NCI-H2196 treated with DMSO at 0.1 percent for 48 hours (cell line): ENCODE results near the gene FFAR1.
A peak's percentile ranks its signal among the peaks of the same experiment; 100 is the strongest.

Experiments used
- DNase-seq: peaks from one replicate; lab custom pipeline; 2025; ENCODE audit not compliant: unreplicated experiment; lab: John Stamatoyannopoulos, UW

Gene FFAR1, protein sequence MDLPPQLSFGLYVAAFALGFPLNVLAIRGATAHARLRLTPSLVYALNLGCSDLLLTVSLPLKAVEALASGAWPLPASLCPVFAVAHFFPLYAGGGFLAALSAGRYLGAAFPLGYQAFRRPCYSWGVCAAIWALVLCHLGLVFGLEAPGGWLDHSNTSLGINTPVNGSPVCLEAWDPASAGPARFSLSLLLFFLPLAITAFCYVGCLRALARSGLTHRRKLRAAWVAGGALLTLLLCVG (N-terminal part only)

DNA sequence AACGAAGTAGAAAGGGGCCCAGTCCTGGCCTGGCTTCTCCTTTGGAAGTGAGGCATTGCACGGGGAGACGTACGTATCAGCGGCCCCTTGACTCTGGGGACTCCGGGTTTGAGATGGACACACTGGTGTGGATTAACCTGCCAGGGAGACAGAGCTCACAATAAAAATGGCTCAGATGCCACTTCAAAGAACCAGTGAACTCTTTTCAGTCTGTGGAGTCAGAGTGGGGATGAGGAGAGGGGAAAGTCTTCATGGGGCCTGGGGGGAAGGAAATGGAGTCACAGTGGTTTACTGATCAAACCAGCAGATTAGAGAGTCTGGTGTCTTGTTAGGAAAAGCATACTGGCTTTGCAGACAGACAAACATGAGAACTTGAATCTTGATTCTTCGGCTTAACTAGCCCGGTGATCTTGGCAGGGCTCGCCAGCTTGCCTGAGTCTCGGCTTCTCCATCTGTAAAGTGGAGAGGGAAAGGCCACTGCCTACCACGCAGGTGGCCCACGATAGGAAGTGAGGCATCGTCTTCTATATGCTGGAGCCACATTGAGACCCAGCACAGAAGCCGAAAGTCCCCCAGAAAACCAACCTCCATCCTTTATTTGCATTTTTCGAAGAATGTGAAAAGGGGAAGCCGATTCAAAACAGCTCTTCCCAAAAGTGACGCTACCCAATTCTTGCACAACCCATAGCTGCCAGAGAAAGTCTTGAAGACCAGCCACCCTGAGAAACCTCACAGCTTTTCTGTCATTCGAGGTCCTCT, at the start of gene FFAR1:
Gene FFAR1, plus strand, starts transcription at position 732 of the 759 bp plus-strand sequence. CDS start 3,650 bp downstream, outside the sequence.
- DNase-seq: no peak

DNA sequence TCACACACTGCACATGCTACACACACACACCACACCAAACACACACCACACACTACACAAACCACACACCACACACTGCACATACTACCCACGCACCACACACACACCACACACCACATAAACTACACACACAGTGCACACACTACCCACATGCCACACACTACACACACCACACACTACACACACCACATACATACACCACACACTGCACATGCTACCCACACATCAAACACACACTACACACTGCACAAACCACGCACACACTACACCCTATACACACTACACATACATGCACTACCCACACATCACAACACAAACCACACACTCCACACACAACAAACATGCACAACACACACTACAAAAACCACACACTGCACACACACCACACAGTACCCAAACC, 49.8 kb upstream of the FFAR1 start:
- DNase-seq: no peak

DNA sequence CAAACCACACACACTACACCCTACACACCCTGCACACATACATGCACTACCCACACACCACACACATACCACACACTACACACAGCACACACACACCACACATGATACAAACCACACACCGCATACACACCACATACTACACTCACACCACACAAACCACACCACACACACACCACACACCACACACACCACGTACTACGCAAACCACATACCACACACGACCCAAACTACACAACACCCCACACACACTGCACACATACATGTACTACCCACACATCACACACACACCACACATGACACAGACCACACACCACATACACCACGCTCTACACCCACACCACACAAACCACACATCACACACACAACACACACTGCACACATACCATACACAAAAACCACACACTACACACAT, 49.1 kb upstream of the FFAR1 start:
- DNase-seq: no peak

DNA sequence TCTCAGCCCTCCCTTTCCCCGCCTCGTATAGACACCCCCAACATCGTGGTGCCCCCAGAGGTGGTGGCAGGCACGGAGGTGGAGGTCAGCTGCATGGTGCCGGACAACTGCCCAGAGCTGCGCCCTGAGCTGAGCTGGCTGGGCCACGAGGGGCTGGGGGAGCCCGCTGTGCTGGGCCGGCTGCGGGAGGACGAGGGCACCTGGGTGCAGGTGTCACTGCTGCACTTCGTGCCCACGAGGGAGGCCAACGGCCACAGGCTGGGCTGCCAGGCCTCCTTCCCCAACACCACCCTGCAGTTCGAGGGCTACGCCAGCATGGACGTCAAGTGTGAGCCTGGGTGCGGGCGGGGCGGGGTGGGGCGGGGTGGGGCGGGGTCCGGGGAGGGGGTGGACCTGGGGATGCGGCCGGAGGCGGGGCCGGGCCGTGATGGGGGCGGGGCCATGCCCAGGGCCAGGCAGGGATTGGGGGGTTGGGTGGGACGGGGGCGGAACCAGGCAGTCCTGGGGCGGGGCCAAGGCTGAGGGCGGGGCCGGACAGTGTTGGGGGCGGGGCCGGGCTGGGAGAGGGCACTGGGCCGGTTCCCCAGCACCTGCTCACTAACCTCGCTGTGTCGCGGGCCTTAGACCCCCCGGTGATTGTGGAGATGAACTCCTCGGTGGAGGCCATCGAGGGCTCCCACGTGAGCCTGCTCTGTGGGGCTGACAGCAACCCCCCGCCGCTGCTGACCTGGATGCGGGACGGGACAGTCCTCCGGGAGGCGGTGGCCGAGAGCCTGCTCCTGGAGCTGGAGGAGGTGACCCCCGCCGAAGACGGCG, 48.0 kb upstream of the FFAR1 start:
- DNase-seq: peak; percentile 28

DNA sequence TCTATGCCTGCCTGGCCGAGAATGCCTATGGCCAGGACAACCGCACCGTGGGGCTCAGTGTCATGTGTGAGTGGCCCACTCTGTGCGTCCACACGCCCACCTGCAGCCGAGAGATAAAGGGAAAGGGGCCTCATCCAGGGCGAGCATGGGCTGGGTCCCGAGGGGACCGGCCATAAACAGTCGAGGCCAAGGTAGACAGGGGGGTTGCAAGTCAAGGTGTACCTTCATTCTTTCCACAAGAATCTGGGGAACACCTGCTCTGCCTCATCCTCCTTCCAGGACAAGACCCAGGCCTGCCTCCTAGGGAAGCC, 47.4 kb upstream of the FFAR1 start:
- DNase-seq: no peak

DNA sequence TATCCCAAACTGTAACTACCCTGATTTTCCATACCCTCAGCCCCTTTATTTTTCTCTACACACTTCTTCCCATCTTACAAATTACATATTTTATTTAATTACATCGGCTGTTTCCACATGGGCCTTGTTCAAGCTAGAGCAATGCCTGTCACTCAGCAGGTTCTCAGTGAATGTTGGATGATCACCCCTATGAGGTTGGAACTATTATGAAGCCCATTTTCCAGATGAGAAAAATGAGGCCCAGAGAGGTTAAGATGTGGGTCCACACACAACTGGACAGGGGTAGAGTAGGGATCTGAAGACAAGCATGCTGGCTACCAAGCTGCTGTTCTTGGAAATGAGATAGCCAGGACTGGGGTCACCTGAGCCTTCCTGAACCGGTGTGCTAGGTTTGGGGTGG, 45.7 kb upstream of the FFAR1 start:
- no peak for DNase-seq

DNA sequence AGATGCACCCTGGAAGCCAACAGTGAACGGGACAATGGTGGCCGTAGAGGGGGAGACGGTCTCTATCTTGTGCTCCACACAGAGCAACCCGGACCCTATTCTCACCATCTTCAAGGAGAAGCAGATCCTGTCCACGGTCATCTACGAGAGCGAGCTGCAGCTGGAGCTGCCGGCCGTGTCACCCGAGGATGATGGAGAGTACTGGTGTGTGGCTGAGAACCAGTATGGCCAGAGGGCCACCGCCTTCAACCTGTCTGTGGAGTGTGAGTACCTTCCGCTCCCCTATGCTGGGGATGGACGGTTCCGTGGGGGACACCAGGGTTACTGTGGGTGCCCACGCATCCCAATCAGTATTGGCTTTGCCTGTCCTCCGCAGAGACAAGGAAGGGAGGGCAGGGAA, 45.3 kb upstream of the FFAR1 start:
- DNase-seq: no peak

DNA sequence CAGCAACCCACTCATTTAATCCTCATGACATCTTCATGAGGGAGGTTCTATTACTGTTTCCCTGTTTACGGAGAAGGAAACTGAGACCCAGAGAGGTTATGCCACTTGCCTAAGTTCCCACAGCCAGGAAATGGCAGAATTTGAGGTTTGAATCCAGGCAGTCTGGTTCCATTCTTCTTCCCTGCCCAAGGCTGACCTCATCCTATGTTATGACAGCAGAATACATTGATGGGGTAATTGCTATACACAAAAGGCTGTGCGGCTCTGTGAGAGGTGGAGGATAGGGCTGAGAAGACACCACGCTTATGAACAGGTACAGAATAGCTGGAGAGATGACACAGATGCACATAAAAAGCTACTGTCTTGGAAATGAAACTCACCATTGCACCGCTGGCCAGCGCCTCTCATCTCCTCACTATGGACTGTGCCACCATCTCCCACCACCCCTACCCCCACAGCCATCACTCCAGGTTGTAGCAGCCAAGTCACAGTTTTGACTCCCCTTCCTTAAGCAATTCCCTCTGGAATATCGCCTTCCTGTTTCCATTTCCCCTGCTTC, 44.3 kb upstream of the FFAR1 start:
- no peak for DNase-seq

DNA sequence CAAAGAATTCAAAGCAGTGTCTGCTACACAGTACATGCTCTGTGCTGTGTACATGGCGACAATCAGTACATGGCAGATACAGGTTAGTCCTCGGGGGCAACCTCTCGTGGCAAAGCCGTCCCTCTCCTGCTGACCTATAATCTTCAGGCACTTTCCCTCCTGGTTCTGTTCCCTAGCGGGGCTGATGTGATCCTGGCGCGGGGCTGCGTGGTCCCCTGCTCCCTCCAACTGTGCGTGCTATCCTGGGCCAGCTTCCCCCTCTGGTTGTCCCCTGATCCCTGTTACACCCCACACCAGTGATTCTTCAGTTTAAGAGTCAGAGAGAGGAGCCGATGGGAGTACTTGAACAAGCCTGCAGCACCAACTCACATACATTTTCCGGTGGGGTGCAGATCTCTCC, 43.7 kb upstream of the FFAR1 start:
- DNase-seq: no peak

DNA sequence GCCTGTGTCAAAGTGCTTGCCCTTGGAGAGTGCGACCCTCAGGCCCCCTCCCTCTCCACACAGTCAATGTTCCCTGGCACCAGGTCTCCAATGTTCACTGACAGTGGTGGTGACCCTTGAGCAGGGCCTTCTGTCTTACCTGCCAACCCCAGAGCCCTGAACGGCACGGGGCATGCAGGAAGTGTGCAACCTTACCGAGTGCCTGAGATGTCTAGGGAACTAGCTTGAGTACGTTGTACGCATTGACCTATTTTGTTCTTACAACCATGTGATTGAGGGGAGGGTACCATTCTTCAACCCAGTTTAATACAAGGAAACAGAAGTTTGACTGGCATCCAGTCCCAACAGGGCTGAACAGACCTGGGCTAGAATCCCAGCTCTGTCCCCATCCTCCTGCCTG, 42.5 kb upstream of the FFAR1 start:
- no peak for DNase-seq

DNA sequence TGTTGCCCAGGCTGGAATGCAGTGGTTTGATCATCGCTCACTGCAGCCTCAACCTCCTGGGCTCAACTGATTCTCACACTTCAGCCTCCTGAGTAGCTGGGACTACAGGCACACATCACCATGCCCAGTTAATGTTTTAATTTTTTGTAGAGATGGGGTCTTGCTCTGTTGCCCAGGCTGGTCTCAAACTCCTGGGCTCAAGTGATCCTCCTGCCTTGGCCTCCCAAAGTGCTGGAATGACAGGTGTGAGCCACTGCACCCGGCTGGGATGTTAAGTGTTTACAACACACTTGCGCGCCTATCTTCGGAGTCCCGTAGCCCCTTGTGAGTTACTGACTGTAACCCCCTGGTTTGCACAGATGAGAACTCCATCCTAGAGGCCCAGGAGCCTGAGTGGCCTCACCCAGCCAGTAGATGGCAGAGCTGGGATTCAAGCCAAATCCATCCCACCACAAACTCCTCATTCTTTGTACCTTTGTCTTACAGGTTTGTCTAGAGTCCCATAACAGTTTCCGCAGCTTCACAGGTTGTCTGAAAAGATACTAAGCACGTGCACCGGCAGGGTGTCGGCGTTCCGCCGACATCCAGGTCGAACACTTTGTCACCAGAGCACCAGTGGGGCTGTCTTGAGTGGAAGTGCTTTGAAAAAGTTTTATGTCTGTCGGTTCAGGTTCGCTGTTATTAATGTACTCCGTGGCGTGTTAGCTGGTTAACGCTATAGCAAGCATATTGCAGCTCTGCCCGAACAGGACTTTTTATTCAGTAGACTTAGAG, 41.0 kb upstream of the FFAR1 start:
- no peak for DNase-seq

DNA sequence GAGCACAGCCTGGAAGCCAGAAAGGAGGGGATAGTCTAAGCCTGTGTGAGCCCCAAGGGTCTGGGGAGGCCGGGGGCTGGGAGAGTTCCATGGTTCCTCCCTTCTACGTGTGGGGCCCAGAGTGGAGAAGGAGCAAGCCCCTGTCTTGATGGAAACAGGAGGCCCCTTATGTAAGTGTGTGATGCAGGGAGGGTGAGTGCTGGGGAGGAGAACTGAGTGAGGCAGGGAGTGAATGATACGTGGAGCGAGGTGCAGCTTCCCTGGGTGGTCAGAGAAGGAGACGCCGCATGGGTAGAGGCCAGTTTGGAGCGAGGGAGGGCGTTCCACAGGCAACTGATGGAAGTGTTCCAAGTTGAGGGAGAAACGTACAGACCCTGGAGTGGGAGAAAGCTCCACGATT, 39.8 kb upstream of the FFAR1 start:
- no peak for DNase-seq

DNA sequence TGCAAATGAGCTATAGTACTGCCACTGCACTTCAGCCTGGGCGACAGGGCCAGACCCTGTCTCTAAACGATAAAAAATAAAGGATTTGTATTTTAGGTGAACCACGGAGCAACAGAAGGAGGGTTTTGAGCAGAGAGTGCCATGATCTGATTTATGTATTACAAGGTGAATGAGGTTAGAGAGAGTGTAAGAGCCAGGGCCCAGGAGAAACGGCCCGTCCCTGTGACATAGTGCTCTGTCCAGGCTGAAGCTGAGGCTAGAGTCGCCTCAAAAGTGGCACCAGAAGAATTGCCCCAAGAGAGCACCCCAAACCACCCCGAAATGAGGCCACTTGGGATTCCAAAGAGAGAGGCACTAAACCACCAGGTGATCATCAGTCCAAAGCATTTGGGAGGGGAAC, 38.8 kb upstream of the FFAR1 start:
- no peak for DNase-seq

DNA sequence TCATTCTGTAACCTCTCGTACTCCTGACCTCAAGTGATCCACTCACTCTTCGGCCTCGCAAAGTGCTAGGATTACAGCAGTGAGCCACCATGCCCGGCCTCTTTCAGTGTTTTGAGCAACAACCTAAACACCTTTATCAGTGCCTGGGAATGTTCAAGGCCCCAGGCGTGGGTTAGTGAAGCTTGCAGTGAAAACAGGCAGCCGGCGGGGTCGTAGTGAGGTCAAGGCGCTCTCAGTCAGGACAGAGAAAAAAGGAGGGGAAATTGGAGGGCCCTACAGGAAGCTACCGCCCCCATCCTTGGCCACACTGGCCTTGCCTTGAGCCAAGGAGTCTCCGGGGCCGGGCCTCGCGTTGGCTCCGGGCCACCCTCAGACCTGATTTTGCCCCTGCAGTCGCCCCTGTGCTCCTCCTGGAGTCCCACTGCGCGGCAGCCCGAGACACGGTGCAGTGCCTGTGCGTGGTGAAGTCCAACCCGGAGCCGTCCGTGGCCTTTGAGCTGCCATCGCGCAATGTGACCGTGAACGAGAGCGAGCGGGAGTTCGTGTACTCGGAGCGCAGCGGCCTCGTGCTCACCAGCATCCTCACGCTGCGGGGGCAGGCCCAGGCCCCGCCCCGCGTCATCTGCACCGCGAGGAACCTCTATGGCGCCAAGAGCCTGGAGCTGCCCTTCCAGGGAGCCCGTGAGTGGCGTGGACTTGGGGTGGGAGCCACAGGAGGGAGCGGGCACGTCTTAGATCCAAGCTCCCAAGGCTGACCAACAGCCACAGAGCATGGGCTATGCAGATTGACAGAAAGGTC, 38.0 kb upstream of the FFAR1 start:
- DNase-seq: no peak

DNA sequence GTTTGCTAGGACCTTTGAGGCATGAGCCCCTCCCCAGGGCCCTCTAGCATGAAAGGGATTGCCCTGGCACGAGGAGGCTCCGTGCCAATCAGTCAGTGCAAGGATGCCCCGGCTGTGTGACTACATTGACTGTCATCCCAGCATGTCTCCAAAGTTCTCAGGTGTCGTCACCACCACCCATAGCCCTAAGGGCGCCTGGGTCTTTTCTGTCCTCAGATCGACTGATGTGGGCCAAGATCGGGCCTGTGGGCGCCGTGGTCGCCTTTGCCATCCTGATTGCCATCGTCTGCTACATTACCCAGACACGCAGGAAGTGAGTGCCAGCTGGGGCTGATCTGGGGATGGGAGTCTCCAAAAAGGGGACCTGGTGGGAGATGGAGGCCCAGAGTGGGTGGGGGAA, 37.4 kb upstream of the FFAR1 start:
- DNase-seq: no peak

DNA sequence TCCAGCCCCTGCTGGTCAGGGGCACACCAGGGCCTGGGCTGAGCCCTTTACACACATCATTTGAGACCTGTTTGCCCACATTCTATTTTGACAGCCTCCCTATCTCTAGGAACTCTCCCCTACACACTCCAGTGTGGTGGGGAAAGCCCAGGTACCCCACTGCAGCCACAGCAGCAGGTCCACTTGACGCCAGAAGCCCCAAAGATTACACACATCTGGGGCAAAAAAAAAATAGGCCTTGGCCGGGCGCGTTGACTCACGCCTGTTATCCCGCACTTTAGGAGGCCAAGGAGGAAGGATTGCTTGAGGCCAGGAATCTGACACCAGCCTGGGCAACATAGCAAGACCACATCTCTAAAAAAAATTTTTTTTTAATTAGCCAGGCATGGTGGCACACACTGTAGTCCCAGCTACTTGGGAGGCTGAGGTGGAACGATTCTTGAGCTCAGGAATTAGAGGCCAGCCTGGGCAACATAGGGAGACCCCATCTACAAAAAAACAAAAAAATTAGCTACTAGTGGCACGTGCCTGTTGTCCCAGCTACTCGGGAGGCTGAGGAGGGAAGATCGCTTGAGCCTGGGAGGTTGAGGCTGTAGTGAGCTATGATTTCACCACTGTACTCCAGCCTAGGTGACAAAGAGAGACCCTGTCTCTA, 36.8 kb upstream of the FFAR1 start:
- DNase-seq: no peak

DNA sequence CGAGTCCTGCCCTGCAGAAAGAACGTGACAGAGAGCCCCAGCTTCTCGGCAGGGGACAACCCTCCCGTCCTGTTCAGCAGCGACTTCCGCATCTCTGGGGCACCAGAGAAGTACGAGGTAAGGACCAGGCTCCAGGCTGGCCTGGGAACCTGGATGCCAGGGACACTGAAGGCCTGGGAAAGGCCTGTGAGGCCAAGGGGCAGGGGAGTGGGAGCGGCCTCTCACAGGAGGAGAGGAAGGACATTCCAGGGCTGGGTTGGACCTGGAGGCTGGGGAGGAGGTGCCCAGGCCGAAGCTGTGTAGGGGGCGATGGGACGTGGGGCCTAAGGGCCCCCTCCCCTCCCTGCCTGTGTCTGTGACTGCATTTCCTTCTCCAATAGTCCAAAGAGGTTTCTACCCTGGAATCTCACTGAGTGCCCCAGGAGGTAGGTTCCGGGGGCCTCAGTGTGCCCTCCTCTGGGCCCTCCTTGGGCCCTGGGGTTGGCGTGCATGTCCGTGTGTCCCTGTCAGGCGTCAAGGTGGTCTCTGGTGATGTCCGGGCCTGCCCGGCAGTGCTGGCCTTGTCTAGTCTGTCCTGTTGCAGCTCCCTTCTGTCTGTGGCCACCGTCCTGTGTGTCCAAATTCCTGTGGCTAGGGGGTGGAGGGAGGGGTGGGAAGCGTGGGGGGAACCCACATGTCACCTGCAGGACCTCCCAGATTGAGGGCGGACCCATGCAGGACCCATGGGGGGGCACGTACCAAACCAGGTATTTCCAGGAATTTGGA, 35.6 kb upstream of the FFAR1 start:
- DNase-seq: no peak

DNA sequence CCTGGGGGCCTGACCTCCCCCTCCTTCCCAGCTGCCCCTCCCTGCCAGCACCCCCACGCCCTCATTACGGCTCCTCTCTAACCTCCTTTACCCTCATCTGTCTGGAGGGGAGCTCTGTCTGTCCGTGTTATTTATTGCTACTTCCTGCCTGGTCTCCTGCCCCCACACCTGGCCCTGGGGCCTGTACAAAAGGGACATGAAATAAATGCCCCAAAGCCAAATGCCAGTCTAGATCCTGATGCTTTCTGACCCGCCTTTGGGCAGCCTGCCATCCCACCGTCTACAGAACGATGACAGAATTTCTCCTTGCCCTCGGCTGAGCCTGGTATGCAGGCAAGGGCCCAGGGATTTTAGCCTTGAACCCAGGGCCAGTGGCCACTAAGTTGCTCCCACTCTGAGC, 34.1 kb upstream of the FFAR1 start:
- no peak for DNase-seq

DNA sequence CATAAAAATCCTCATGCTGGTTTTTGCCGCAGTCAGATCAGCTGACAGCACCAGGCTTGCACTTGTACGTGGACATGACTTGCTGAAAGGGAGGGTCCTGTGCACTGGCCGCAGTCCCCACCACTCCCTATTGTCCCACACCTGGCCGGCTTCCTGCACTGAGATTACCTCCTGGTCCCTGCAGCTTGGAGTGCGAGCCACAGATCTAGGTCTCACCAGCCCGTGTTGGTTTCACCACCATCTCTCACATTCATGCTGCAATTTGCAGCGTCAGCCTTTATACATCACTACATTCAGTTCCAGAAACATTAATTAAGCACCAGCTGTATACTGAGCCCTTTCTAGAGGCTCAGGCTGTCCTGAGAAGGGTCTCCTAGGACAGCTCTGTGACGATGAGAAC, 33.7 kb upstream of the FFAR1 start:
- no peak for DNase-seq
